ENCODE data around the gene LPCAT3. TPM values are rescaled to one million over a fixed set of nuclear protein-coding genes. Genes with fewer than 3 reads are reported as not detected.
"Not testable (repeated sequence)": the region's sequence is repeated elsewhere in the genome, so short reads cannot be mapped to it uniquely, and the experiment has no call there.

LPCAT3 gene
- total RNA-seq, 1 donor from 2014 or later = 33.3 TPM

- intact Hi-C loops (cut with micrococcal nuclease) = not testable (repeated sequence)
These were observed 19.1 kb upstream of the LPCAT3 start for GRCh38 chr12:7037411-7037810.

- intact Hi-C loops (cut with micrococcal nuclease) = no loop called here
These were observed 17.2 kb upstream of the LPCAT3 start for GRCh38 chr12:7035463-7035862.

DNA sequence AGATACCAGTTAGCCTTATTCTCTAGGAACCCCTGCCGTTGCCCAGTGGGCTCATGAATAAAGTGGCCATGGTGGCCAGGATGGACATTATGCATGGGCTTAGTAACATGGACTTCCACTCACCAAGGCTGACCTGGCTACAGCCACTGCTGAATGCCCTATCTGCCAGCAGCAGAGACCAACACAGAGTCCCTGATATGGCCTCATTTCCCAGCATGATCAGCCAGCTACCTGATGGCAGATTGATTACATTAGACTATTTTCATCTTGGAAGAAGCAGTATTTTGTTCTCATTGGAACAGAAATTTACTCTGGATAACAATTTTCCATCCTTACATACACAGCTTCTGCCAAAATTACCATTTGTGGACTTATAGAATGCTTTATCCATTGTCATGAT, 16.2 kb upstream of the LPCAT3 start:
- intact Hi-C loops (cut with micrococcal nuclease) = no loop called here

GRCh38 chr12:7032990-7033389, 14.7 kb upstream of the LPCAT3 start:
- intact Hi-C loops (cut with micrococcal nuclease) = no loop called here

DNA sequence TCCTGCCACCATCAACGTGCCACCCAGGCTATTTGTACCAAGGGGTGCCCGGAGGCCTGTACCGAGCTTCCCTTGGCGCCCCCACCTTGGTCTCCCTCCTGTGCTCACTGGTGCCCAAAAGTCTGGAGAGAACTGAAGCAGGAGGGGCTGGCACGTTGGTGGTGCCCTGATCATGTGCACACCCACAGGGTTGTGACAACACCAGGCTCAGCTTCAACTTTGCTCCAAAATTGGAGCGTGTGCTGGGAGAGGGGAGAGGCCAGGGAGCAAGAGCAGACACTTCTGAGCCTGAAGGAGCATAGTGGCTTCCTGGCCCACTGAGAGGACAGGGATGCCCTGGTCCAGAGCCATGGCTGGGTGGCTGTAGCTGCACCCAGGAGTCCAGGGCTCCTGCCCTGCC, 13.0 kb upstream of the LPCAT3 start:
- intact Hi-C loops (cut with micrococcal nuclease) = no loop called here

GRCh38 chr12:7026854-7027253, 8.6 kb upstream of the LPCAT3 start:
- intact Hi-C loops (cut with micrococcal nuclease) = no loop called here

- intact Hi-C loops (cut with micrococcal nuclease) = no loop called here
These were observed 4.8 kb upstream of the LPCAT3 start for GRCh38 chr12:7023114-7023513.

DNA sequence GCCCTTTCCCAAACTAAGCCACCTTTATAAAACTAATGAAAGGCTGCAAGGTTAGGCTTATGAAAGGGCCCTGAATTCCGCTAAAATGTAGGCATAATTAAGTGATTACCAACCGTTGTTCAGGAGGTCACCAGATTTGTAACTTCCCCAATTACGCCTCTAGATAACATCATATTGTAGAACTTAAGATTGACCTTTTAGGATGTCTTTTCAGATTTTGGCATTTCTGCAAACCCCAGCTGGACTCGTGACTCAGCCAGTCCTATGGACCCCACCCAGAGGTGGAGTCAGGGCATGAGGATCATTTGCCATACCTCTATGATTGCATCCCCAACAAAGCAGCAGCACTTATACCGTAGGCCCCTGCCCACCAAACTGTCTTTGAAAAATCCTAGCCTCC, 3.7 kb upstream of the LPCAT3 start:
- intact Hi-C loops (cut with micrococcal nuclease) = no loop called here

- intact Hi-C loops (cut with micrococcal nuclease) = loop anchor here (2.0 to 5.0 kb wide), 2 partner anchors 113 to 596 kb away; partner anchors contain the start of gene CLSTN3
These were observed 830 bp upstream of the LPCAT3 start for GRCh38 chr12:7019043-7019569.

- intact Hi-C loops (cut with micrococcal nuclease) = loop anchor here (1.0 to 5.0 kb wide), 8 partner anchors 48 to 595 kb away; partner anchors contain the start of genes C1R, CLSTN3, EMG1 and PHB2
These were observed 366 bp downstream of the LPCAT3 start for GRCh38 chr12:7017870-7018349.

DNA sequence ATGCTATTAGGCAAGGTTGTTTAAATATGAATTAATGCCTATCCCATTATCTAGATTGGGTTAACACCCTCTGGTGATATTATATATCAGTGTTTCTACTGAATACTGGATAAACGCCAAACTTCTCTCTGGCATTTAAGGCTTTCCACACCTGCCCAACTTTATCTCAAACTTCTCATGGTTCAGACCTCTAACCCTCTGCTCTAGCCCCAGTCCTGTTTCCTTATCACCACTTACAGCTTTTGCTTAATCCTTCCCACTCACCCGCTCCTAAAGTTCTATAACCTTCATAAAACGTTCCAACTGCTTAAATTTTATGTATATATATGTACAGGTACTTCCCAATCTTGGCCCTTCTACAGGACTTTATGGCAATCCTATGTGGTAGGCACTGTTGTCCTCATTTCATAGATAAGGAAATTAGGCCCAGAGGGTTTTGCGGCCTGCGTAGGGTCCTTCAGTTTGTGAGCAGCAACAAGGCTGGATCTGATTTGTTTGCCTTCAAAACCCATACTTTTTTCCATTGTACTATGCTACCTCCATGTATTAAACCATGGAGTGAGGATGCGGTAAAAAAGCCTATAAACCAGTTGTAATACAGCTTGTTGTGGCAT, 1.2 kb downstream of the LPCAT3 start:
- intact Hi-C loops (cut with micrococcal nuclease) = loop anchor here (5.0 kb wide), 1 partner anchor 115 kb away; the partner anchor contains the start of gene CLSTN3

- intact Hi-C loops (cut with micrococcal nuclease) = loop anchor here (5.0 kb wide), 1 partner anchor 117 kb away; the partner anchor contains the start of gene CLSTN3
These were observed 2.5 kb downstream of the LPCAT3 start for GRCh38 chr12:7015555-7016370.

DNA sequence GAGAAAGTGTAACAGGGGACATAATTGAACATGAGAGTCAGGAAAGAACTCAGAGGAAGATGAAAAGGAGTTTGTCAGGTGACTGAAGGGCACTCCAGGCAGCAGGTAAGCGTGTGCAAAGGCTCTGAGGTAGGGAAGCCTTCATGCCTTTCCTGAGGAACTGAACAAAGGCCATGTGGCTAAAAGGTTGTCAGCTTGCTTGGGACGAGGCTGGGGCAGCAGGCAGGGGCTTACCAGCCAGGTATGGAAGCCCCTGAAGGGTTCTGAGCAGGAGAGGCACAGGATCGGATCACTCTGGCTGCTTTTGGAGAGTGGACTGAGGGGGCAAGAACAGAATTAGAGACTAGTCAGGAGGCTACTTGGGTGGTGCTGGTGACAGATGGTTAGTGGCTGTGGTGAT, 5.2 kb downstream of the LPCAT3 start:
- intact Hi-C loops (cut with micrococcal nuclease) = no loop called here

- intact Hi-C loops (cut with micrococcal nuclease) = no loop called here
These were observed 6.2 kb downstream of the LPCAT3 start for GRCh38 chr12:7012024-7012607.

GRCh38 chr12:7011398-7011797, 6.9 kb downstream of the LPCAT3 start:
- intact Hi-C loops (cut with micrococcal nuclease) = not testable (repeated sequence)

DNA sequence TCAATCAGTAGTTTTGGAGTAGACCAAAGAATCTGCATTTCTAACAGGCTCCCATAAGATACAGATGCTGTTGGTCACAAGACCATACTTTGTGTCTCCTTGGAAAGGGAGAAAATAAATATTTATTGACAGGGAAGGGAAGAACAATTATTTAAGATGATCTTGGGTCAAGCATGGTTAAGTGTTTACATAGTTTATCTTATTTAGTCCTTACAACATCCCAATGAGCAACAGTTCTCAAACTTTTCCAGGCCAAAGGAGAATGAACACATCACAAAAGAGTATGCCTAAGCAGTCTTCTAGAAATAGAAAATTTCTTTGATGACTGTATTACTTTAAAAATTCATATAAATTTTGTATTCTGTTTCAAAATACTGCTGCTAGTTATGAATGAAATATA, 8.8 kb downstream of the LPCAT3 start:
- intact Hi-C loops (cut with micrococcal nuclease) = no loop called here

DNA sequence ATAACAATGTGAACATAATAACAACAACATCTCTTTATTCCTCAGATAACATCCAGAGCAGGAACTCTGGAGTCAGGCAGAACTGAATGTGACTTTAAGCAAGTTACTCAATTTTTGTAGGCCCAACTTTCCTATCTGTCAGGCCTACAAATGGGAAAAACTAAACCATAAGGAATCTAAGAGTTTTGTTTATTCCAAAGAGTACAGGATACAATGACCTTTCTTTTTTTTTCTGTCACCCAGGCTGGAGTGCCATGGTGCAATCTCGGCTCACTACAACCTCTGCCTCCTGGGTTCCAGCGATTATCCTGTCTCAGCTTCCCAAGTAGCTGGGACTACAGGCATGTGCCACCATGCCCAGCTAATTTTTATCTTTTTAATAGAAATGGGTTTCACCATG, 9.4 kb downstream of the LPCAT3 start:
- intact Hi-C loops (cut with micrococcal nuclease) = no loop called here

DNA sequence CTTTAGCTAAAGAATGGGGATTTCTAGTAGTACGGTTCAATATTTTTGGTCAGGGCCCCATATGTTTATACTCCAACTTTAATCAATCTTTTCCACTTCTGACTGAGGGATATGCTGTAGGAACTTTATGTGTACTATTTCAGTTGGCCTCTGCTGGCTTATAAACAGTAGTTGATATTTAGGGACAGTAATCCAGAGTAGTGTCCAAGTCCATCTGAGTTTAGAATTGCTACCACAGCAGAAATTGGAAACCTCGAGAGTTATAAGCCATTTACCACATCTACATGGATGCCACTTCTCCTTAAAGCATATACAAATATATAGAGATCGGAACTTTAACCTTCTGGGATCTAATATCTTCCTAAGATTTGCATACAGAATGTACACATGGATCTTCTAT, 11.6 kb downstream of the LPCAT3 start:
- intact Hi-C loops (cut with micrococcal nuclease) = no loop called here

GRCh38 chr12:7005311-7005710, 13.0 kb downstream of the LPCAT3 start:
- intact Hi-C loops (cut with micrococcal nuclease) = no loop called here

DNA sequence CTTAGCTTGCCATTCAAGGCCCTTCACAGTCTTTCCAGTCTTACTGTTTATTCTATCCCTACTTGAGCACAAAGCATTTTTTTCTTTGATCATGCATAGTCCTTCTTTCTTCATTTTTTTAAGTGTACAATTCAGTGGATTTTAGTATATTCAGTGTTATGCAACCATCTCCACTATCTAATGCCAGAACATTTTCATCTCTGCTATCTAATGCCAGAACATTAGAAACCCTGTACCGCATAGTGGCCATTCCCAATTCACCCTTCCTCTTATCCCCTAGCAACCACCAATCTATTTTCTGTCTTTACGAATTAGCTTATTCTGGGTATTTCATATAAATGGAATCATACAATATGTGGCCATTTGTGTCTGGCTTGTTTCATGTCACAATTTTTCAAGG, 13.4 kb downstream of the LPCAT3 start:
- intact Hi-C loops (cut with micrococcal nuclease) = no loop called here

DNA sequence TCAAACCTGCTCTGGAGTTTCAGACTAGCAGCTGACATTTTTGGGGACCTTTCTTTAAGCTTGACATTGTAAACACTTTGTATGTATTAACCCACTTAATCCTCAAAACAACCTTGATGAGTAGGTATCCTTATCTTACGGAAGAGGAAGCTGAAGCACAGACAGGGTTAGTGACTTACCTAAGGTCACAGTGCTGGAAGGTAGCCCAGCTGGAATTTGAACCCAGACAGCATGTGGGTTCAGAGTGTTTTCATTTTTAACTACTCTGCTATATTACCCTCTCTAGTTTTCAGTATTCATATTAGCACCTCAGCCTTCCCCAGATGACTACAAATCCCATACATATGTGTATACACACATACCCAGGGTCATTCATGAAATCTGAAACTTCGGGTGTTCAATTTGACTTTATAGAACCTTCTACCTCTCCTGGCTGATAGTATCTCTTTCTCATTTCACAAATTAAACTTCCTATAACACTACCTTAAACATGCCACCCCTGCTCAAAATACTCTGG, 13.9 kb downstream of the LPCAT3 start:
- intact Hi-C loops (cut with micrococcal nuclease) = no loop called here

Measured in T-helper 2 cell treated with Interferon-gamma antibody and Interleukin-4, amounts not matched to agents 100 ng/mL and 5 ng/mL, for 36 hours (primary cell).